Stimulated activated CD8-positive, alpha-beta memory T cell treated with anti-CD3 and anti-CD28 coated beads, Interleukin-7, amount 100 ng/mL, for 48 hours (primary cell): Measurements from ENCODE around the gene MARCHF3.
"Not testable (repeated sequence)": the region's sequence is repeated elsewhere in the genome, so short reads cannot be mapped to it uniquely, and the experiment has no call there.

Experiments used
- DNase-seq, 2 donors: peaks; one replicate each; pipeline ENCODE4 v3.0.0-alpha.2; 2020; ENCODE audit warnings: low read depth in 1 of 2; ENCODE audit errors: extremely low read depth in 1 of 2

MARCHF3 gene

DNA sequence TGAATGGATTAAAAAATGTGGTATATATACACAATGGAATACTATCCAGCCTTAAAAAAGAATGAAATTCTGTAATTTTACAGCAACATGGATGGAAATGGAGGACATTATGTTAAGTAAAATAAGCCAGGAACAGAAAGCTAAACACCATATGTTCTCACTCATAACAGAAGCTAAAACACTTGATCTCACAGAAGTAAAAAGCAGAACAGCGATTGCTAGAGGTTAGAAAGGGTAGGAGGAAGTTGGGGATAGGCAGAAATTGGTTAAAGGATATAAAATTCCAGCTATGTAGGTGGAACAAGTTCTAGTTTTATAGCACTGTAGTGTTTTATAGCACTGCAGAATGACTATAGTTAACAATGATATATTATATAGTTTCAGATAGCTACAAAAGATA, 15.8 kb downstream of the MARCHF3 start:
- DNase-seq, result no peak

DNA sequence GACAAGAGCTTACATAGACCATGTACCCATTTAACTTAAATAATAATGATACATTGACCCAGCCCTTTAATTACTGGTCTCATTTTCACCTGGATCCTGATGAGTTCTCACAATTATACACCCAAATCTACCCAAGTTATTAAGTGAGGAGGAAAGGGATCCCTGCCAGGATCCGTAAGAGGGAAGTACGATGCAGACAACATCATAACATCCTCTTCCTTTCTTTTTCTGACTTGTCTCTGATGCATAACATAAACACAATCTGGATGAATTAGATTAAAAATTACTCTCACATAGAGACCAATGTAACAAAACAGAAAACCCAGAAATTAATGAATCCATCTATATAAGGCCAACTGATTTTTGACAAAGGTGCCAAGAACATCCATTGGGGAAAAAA, 17.0 kb downstream of the MARCHF3 start:
- no peak for DNase-seq

DNA sequence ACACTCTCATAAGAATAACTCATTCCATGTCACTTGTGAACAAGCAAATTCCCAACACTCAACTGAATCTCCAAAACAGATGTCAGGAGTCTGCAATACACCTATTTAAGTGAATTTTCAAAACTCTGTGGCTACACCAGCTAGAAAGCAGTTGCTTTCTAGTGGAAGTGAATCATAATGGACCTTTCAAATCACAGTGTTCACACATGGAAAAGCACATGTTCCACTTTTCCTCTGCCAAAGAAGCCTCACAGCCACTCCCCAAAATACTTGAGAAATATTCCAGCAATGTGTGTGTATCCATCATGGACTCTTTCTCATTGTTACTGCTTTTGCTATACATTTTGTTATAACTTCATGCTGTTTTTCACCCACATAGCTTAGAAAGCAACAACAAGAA, 17.4 kb downstream of the MARCHF3 start:
- no peak for DNase-seq

DNA sequence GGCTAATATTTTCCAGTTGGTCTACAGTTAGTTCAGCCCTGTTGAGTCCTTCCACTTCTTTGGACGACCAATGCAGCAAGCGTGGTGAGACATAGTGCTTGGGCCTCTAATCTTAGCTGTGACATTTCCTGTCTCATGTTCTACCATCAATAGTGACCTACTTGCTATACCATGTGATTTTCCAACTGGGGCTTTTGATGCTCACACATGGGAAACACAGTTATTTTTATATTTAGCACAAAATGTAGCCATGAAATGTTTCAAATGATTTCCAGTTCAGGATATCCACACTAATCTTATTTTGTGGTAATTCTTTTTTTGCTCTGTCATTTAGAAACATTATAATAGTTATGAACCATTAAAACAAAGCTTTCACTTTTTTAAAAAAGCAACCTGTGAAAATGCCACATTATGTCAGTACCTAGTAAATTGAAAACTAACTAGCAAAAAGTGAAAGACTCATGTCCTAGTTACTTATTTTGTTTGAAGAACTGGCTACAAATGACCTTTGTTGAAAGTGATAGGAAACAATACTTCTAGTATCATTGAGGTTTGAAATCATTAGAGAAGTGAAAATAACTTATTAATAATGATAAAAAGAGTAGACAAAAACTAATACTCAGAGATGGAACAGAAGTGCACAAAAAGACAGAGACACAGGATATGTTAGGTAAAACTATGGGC, 18.3 kb downstream of the MARCHF3 start:
- no peak for DNase-seq

DNA sequence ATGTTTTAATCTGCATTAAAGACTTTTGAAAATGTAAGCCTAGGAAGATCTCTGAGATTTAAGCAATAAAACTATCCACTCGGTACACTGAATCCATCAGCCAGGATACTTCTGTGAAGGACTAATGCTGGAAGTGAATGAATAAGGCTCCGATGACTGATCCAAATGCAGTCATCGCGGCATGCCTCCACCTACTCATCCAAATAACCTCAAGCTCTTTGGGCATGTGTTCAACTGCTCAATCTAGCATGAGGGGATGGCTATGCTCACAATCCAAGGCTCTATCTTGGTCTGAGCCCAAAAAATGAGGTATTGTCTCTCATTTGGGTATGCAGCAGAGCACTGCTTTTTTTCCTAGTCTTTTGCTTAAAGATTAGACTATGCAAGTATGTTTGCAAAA, 19.2 kb downstream of the MARCHF3 start:
- no peak for DNase-seq

DNA sequence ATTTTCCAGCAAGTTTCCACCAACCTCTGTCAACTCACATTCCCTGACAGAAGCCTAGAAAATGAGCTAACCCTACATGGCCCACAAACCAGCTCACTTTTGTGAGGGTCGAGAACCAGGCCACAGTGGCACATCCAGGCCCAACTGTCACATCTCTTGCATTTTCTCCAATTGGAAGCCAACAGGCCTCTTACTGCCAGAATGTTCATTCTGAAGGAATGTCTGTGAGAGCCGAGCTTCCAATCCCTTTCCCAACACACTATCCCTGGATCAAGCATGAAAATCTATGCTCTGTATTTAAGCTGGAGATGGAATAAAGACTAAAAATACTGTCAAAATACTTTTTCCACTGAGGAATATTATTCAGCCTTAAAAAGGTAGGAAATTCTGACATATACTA, 20.0 kb downstream of the MARCHF3 start:
- DNase-seq, result no peak

DNA sequence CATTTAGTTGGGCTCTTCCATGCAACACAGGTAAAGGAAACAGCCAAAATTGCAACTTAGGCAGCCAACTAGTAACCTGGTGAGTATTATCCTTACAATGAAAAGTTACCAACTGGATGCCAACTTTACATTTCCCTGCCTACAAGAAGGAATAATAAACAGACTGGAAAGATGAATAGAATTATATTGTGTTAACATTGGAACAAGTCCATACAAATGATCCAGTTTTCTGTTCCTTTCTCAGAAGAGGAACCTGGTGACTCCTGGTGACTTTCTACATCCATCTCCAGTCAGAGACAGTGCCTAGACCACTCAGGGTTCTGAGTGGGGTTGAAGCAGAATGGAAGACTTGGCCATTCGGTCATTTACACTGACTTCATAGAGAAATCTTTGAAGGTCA, 20.6 kb downstream of the MARCHF3 start:
- no peak for DNase-seq

DNA sequence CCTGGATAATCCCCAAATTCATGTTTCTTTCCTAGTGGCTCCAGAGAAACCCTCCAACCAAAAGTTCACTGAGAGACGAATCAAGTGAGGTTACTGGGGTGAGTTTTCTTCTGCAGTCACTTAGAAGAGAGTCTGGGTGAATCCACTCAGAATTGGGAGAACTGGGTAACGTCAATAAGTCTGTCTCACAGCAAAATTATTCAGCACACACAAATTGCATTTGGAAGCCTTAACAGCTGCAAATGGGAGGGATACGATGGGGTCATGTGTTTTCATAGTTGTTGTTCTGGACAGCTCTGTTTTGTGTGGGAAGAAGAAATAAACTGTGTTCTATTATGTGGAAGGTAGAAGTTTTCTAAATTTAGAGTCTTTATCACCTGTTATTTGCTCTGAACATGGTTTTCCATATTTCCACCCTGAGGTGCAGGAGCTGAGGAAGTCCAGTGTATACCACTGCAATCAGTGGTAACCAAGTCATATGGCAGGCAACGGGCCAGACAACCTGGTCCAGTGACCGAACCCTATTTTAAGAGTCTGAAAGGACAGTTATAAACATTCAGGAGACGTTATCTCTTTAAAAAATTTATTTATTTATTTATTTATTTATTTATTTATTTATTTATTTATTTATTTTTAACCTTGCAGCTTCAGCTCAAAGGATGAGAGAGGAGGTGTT, 21.9 kb downstream of the MARCHF3 start:
- no peak for DNase-seq

DNA sequence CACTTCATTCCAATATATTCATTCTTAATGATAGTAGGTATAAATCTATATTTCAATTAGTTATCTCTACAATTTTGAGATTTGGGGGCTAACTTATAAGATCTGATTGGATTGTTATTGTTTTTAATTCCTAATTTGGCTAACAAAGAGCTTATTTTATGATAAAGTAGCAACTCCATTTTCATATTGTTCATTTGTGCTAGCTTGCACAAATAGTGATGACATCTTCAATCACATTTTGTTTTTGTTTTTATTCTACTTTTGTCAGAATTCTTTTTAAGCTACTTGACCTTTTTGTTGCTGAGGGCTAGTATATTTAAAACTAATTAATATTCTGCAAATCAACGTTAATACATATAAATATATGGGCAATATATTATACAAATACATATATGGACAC, 22.8 kb downstream of the MARCHF3 start:
- DNase-seq, result no peak

DNA sequence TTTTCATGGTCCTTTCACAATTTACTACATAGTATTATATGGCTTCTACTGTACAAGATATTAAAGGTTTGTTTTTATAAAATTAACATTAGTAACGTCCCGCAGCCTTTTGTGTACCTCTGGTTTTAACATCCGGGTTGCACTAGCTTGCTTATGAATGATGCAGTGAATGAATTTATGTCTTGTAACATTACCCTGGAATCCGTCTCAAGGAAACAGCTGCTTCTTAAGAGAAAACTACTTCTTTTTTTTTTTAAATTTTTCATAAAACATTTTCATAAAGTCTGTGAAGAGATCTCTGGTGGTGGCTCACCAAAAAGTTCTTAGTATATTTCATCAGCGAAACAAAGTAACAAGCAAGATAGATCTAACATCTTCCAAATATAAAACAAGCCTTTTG, 23.6 kb downstream of the MARCHF3 start:
- DNase-seq, result no peak

DNA sequence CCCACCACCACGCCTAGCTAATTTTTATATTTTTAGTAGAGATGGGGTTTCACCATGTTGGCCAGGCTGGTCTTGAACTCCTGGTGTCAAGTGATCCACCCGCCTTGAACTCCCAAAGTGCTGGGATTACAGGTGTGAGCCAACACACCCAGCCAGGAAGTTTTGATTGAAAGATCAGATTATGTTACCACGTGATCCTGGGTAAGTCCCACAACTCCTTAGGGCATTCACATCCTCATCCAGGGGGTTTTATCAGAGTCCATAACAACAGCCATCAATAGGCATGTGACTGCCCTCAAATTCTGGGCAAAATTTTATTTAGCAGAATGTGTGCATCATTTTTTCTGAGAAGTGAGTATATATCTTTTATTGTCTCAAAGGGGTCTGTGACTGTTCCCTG, 25.1 kb downstream of the MARCHF3 start:
- DNase-seq, result not testable (repeated sequence)

DNA sequence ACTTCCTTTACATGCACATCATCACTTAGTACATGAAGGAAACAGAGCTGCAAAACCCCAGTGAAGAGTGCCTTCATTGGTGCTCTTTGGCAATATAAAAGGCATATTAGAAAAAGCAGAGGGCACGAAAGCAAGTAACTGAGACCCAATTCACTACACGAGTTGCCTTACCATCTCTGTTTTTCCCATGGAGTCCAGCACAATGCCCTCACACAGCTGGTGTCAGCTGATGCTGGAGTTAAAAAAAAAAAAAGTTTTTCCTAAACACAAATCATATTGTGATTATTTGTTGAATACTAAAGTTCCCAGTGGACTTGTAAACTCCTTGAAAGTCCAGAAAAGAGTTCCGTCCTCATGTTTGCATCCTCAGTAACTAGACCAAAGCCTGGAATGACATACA, 25.6 kb downstream of the MARCHF3 start:
- DNase-seq, result no peak

DNA sequence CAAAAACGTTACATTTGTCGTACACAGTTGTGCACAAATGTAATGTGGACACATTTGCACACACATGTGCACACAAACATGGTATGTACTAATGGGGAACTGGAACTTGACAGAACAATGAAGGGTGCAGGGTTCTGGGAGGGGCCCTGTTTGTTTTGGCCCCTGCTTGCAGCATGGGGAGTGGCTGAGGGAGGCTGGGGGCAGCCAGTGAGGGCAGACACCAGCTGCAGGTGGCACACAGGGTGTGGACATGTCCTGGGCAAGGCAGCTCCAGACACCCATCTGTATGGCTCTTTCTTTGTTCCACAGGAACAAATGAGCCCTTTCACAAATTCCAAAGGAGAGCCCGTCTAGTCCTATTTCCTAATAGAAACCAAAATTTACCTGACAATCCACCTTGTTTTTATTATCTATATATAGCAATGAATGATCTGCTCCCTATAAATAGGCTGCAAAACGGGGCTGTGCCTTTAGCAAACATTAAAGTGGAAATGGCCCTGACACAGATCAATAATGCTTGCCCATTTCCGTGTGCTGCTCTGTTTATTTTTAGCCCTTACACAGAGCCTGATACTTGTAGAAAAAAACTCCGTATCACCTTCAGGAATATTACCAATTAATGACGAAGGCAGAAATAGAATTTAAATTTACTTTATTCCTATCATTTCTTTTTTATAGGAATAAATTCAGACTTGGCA, 26.4 kb downstream of the MARCHF3 start:
- DNase-seq, result no peak

DNA sequence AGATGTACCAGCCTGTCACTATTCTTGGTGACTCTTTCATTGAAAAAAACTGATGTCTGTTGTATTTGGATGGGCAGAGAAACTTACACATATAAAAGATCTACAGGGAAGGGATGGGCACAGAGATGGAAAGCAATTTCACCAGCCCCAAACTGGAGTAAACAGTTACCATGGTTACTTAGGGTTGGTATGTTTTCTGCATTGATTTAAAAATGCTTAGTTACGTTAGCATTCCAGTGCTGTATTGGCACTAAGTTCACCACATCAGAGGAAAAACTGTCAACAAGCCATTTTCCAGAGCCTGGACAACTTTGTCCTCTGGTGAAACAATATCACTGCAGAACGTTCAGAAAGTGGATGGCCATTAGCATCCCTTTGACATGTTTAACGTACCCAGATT, 28.0 kb downstream of the MARCHF3 start:
- no peak for DNase-seq

DNA sequence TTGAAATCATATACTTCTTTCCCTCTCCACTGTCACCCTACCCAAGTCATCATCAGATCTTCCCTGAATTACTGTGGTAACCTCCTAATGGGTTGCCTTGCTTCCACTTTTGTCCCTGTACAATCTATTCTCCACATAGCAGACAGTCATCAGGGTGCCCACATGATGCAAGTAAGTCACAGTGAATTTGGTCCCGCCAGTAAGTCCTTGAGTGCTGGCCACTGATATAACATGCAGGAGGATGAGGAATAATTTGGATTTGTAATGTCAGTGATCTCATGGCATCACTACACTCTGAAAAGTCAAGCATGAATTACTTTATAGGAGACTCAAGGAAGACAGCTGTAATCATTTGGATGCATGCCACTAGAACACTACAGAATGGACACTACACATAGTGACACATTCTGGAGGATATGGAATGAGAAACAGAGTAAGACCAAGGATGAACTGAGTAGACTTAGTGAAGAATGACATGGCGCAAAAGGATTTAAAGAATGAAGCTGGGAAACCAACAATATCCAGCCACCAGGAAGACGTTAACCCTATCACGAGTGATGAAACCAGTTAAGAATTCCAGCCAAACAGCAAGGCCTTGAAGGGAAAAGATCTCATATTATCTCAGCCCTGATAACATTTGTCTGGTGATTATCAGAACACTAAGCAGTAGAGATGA, 28.6 kb downstream of the MARCHF3 start:
- no peak for DNase-seq

DNA sequence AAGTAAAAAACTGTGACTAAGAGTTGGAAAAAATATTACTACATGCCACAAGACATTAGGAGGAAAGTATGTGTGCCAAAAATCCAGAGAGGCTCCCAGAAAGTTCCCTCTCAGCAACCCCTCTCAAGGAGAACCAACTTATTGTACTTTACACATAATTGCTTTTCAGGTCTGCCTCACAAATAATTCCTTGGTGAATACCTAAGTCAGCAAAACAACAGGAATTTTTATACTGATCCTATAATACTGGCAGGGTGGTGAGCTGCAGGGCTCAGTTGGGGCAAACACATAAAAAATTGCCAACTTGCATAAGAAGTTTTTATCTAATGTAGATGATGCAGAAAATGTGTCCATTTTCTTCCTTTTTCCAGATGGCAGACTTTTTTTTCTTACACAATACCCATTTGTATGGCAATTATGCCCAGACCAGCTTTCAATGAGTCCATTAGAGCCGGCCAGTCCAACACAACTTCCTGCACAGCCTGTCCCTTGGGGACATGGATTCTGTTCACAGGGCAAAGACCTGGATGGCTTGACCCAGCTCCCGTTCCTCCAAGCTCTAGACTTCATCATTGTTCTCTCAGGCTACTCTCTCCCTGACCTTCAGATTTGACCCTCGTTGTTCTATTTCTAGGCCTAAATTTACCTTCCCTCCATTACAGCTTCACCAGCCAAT, 31.3 kb downstream of the MARCHF3 start:
- no peak for DNase-seq

DNA sequence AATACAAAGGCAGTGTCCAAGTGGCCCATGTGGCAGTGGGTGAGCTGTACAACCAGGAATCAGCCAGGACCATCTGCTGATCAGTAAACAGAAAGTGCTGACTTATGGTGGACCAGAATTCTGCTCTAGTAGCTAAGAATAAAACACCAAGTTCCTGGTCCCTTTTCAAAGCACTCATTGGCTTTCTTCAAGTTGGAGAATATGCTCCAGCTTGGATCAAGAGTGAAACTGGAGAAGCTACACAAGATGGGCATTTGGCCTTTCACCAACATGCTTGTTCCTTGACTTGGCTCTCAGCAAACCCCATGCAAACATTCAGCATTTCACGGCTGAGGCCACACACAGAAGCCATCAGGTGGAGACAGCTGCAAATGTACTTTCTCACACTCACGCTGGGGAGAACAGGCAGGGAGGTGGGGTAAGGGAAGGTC, 32.1 kb downstream of the MARCHF3 start:
- no peak for DNase-seq

DNA sequence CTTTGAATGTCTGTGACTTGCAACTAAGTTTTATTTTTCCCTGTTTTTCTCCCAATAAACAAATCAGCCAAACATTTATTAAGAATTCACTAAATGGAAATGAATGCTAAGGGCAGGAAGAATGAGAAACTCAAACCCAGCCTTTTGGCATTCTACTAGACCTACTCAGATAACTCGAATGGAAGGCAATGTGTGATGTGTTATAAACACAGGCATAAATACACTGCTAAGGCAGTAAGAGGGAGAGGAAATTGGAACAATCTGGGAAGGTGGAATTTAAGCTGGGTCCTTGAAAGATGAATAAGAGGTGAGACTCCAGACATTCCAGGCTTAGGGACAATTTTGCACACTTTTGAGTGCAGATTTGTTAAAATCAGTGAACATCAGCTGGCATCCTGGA, 34.7 kb downstream of the MARCHF3 start:
- DNase-seq, result no peak

DNA sequence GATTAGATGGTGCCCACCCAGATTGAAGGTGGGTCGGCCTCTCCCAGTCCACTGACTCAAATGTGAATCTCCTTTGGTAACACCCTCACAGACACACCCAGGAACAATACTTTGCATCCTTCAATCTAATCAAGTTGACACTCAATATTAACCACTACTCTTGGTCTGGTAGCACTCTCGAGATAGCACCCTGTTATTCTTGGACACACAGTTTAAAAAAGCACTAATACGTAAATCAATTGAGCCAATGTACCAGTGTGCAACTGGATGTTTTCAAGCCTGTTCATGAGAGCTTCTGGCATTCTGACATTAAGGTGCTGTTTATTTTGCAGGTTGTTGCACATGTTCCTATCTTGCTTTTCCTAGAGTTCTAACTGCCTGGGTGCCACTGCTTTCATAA, 35.3 kb downstream of the MARCHF3 start:
- DNase-seq, result no peak

DNA sequence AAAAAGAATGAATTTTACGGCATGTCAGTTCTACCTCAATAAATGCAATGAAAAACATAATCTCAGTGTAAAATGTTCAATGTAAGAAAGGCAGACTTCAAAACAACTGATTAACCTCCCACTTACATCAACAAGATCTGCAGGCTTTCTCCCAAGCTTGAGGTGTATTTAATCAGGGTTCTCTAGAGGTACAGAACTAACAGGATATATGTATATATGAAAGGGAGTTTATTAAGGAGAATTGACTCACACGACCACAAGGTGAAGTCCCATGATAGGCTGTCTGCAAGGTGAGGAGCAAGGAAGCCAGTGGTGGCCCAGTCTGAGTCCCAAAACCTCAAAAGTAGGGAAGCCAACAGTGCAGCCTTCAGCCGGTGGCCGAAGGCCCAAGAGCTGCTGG, 35.9 kb downstream of the MARCHF3 start:
- DNase-seq, result no peak

DNA sequence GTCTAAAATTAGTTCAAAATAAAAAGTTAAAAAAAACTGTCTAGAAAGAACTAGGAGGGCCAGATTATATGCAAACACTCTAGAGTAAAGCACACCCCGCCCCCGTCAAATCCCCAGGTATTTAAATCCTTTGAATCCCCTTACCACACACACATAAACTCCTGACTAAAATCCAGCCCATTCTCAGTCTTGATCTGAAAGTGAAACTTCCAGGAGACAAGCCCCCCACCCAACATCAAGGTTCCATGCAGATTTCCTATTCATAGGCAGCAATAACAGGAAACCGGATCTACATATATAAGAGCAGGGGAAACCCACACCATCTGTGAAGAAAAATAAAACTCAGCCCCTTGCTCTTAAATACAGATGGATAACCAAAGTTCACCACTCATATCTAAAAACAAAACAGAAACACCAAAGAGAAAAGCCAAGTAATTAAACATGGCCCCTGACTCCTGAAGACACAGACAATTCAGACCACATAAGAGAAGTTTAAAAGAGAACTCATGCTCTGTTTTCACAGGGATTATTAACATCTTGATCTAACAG, 42.3 kb downstream of the MARCHF3 start:
- DNase-seq, result no peak
